HG03097 (cell line): ENCODE data around the gene NPHP1.
"Not testable (repeated sequence)": the region's sequence is repeated elsewhere in the genome, so short reads cannot be mapped to it uniquely, and the experiment has no call there.

Experiments
- ATAC-seq: cut with Tn5 transposase; IDR thresholded peaks from one replicate; pipeline ENCODE4 v1.9.1; 2021; ENCODE audit not compliant: unreplicated experiment, low FRiP score

The NPHP1 gene

DNA sequence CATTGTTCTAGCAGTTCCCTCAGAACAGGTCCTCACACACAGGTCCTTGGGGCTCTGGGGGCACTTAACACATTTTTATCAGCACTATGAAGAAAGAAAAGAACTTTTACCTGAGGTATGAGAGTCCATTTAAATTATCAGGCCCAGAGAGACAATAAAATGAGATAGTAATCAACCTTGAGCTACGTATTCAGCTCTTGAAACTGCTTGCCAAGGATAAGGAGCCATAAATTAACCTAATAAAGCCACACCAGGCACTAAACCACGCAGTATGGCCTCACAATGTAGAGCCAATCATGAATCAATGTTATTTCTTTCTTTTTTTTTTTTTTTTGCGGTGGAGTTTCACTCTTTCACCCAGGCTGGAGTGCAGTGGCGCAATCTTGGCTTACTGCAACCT lies 126.7 kb downstream of the NPHP1 start:
- not testable (repeated sequence) for ATAC-seq

DNA sequence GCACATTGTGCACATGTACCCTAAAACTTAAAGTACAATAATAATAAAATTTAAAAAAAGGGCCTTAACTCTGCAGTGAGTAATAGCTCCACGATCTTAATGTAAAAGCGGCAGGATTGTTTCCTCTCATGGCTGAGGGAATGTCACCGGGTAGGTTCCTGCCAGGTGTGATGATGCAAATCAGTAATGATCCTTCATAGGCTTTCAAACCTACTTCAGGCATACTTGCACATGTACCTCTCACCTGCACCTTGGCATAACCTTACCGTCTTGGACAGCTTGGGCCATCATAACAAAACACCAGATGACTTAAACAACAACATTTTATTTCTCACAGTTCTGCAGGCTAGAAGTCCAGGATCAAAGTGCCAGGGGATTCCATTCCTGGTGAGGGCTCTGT lies 128.9 kb downstream of the NPHP1 start:
- not testable (repeated sequence) for ATAC-seq
